B cell (primary cell): ENCODE measurements around the gene RAB42. TPM values are rescaled to one million over a fixed set of nuclear protein-coding genes. Genes with fewer than 3 reads are reported as not detected.

Experiments used
- ATAC-seq: fragments of 200-7000 bp; cut with Tn5 transposase; one replicate; pipeline ENCODE4 v1.10.0; 2021; ENCODE audit warnings: low read depth, mild to moderate bottlenecking, moderate number of reproducible peaks, moderate library complexity
- CTCF ChIA-PET: fragments of 350-600 bp; sonication (Branson Sonifier 250); formaldehyde crosslinking; loops from one replicate; lab custom pipeline; 2021; ENCODE audit warnings: antibody characterized with exemption, inconsistent platforms; lab: Charles Lee
- POLR2A ChIA-PET: fragments of 350-600 bp; sonication (Branson Sonifier 250); formaldehyde crosslinking; loops from one replicate; lab custom pipeline; 2021; ENCODE audit warnings: antibody characterized with exemption; lab: Charles Lee
- DNase-seq: peaks from one replicate; pipeline ENCODE4 v3.0.0; 2013
- H2AFZ ChIP-seq: 2 replicates; pipeline ENCODE4 v1.6.1; 2012; ENCODE audit warnings: mild to moderate bottlenecking, low read depth, low read length; ENCODE audit not compliant: insufficient read depth, poor library complexity, severe bottlenecking
- H3K27ac ChIP-seq, 2 donors: 1 replicate in 1 of 2; 2 replicates in 1 of 2; pipeline ENCODE4 v1.5.1; 2012 to 2013; ENCODE audit warnings: low read length in 2 of 2, mild to moderate bottlenecking in 2 of 2, moderate library complexity in 1 of 2
- H3K27me3 ChIP-seq, 4 experiments: fragments of 200-600 bp in 1 of 4; sonication (generic) in 1 of 4; replicated peaks in 1 of 4; 1 replicate in 2 of 4; 2 replicates in 2 of 4; pipeline versions ENCODE4 v1.6.1 to v1.7.0; 2013 to 2016; ENCODE audit warnings: low read length in 3 of 4, mild to moderate bottlenecking in 2 of 4, mixed read lengths in 1 of 4, moderate library complexity in 1 of 4; ENCODE audit not compliant: insufficient read depth in 4 of 4, control insufficient read depth in 3 of 4; ENCODE audit errors: control extremely low read depth in 1 of 4
- H3K36me3 ChIP-seq, 2 experiments: replicated peaks in 1 of 2; 1 replicate in 1 of 2; 2 replicates in 1 of 2; pipeline versions ENCODE4 v1.6.1 to v1.7.1; 2013; ENCODE audit warnings: low read length in 1 of 2; ENCODE audit not compliant: insufficient read depth in 2 of 2, control insufficient read depth in 1 of 2; ENCODE audit errors: control extremely low read depth in 1 of 2, extremely low read depth in 1 of 2
- H3K4me1 ChIP-seq, 2 donors: fragments of 200-600 bp in 1 of 2; sonication (generic) in 1 of 2; 1 replicate in 1 of 2; 2 replicates in 1 of 2; pipeline versions ENCODE4 v1.5.1 to v1.6.1; 2013 to 2017; ENCODE audit warnings: low read length in 2 of 2; ENCODE audit not compliant: control insufficient read depth in 2 of 2, insufficient read depth in 2 of 2
- H3K4me2 ChIP-seq: replicated peaks from 2 replicates; pipeline ENCODE3; 2012; ENCODE audit warnings: mild to moderate bottlenecking, low read depth, low read length; ENCODE audit not compliant: poor library complexity, severe bottlenecking
- H3K4me3 ChIP-seq, 5 experiments: fragments of 200-600 bp in 1 of 5; sonication (generic) in 1 of 5; 1 replicate in 3 of 5; 2 replicates in 2 of 5; pipeline versions ENCODE4 v1.5.1 to v1.7.0; 2011 to 2016; ENCODE audit warnings: low read length in 4 of 5, mild to moderate bottlenecking in 4 of 5, low read depth in 2 of 5, control low read depth in 1 of 5, moderate library complexity in 1 of 5; ENCODE audit not compliant: insufficient read depth in 1 of 5; ENCODE audit errors: control extremely low read depth in 1 of 5, extremely low read depth in 1 of 5
- H3K79me2 ChIP-seq: fragments of 200-600 bp; sonication (generic); one replicate; pipeline ENCODE4 v1.6.0; 2016; ENCODE audit warnings: low read length; ENCODE audit not compliant: control insufficient read depth, insufficient read depth
- H3K9ac ChIP-seq: fragments of 200-600 bp; sonication (generic); 2 replicates; pipeline ENCODE4 v1.6.1; 2017; ENCODE audit warnings: mild to moderate bottlenecking, low read length, moderate library complexity
- H3K9me3 ChIP-seq, 3 donors: one replicate each; pipeline versions ENCODE4 v1.6.1 to v1.7.1; 2013; ENCODE audit warnings: low read length in 2 of 3; ENCODE audit not compliant: control insufficient read depth in 2 of 3, insufficient read depth in 1 of 3; ENCODE audit errors: control extremely low read depth in 1 of 3
- H4K20me1 ChIP-seq: 2 replicates; pipeline ENCODE4 v1.6.0; 2012; ENCODE audit warnings: mild to moderate bottlenecking, low read length; ENCODE audit not compliant: insufficient read depth, control insufficient read depth, poor library complexity, severe bottlenecking
- H3K27ac Mint-ChIP-seq: one replicate; pipeline ENCODE4 v1.8.0; 2021; ENCODE audit warnings: mixed read lengths
- H3K27me3 Mint-ChIP-seq: one replicate; pipeline ENCODE4 v1.8.0; 2021; ENCODE audit warnings: mixed read lengths
- H3K4me1 Mint-ChIP-seq: one replicate; pipeline ENCODE4 v1.8.0; 2021; ENCODE audit warnings: mixed read lengths
- H3K4me3 Mint-ChIP-seq: one replicate; pipeline ENCODE4 v1.8.0; 2021; ENCODE audit warnings: mixed read lengths
- H3K9me3 Mint-ChIP-seq: one replicate; pipeline ENCODE4 v1.8.0; 2022; ENCODE audit warnings: mixed read lengths; ENCODE audit not compliant: insufficient read depth
- EZH2 ChIP-seq: IDR thresholded peaks from 2 replicates; pipeline ENCODE4 v1.6.1; 2012; ENCODE audit warnings: borderline replicate concordance, low read depth, mild to moderate bottlenecking, moderate library complexity, low read length; ENCODE audit not compliant: insufficient read depth, poor library complexity, severe bottlenecking
- WGBS: methylation state at CpG from one replicate; pipeline ENCODE4 v1.1.5; 2013; ENCODE audit warnings: missing lambda C conversion rate; ENCODE audit not compliant: insufficient coverage; 5-methylcytosine and 5-hydroxymethylcytosine counted together
- intact Hi-C: fragments of 100-400 bp; cut with micrococcal nuclease; formaldehyde crosslinking; loops from one replicate; pipeline ENCODE4 v1.10.0; 2022
- polyA plus RNA-seq: library from polyadenylated mRNA; depleted of rRNA; stranded (reverse); fragments of >200 nt; gene quantifications from 2 replicates; pipeline ENCODE4 v1.2.3, GENCODE V29; 2012
- total RNA-seq, 2 donors: library from RNA; stranded (reverse); fragments of 120-200 nt in 1 of 2; gene quantifications; 1 replicate in 1 of 2; 2 replicates in 1 of 2; pipeline versions ENCODE4 v1.2.3 to v1.2.4, GENCODE V29; 2013 to 2022
- TF ChIP-seq, protein P1 (sequence below): fragments of 200-600 bp; IDR thresholded peaks from one replicate; pipeline ENCODE4 v1.8.0; 2022; ENCODE audit warnings: antibody characterized with exemption, mild to moderate bottlenecking

RAB42 gene
- total and polyA plus RNA-seq, 2 donors (not counting 1 experiment from before 2014, with no cell fraction given) = not detected

DNA sequence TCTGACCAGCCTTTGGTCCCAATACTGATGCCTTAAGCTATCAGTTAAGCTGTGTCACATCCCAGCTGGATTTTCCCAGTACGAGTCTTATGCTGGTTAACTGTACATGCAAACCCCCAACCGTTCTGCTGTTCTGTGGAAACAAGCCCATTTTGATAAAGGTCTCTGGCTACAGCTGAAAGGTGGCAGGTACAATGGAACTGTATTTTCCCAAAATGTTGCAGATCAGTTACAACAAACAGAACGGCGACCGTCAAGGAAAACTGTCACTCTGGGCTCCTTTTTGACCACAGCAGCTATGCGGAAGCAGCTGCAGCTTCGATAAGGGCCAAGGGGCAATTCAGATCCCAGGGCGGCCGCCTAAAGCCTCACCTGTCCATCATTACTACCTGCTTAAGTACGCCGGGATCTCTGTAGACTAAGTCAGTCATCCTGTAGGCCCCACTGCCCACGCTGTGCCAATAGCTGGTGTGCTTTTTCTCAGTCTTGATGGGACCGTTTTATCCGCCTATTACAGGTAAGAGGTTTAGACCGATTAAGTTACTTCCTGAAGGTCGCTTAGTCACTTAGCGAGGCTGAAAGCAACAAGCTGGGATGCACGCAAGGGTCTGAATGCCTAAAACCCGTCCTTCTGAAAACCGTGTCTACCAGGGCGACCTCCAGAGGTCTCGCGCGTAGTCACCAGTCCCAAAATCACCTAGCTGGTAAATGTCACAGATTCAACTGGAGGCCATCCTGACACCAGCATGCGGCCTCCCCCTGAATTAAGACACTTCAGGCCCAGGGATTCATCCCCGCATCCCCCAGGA lies 11.1 kb upstream of the RAB42 start:
- Histone ChIP-seq H3K27ac (peak overlapping the region; percentile 43 to 82), H3K4me2 (peak overlapping the region; percentile 97), H3K4me1 (peaks cover 15 to 31% of the 10 kb centered on the region in 2 donors), H3K79me2 (peaks cover 29% of the 10 kb centered on the region), H3K27me3 (no peaks in the 10 kb centered on the region), H2AFZ (peak overlapping the region; percentile 98), H3K36me3 (peaks cover 15 to 37% of the 10 kb centered on the region in 2 experiments), H3K9me3 (no peaks in the 10 kb centered on the region), H3K4me3 (peak overlapping the region; percentile 69 to 99 (median 94)), H4K20me1 (peaks cover 40% of the 10 kb centered on the region), H3K9ac (peak overlapping the region; percentile 97)
- under 1% methylated on average over 26 of the region's 26 CpGs for WGBS
- peak; percentile 81 for DNase-seq
- ChIA-PET CTCF (interaction anchor here (0.5 to 2.9 kb wide), 24 partner anchors 17 to 601 kb away, joined by 3 to 23 read pairs (median 4); partner anchors contain the start of genes MED18, RCC1, SRSF4 and TAF12), POLR2A (interaction anchor here (0.5 to 4.1 kb wide), 28 partner anchors 8 to 1328 kb away, joined by 3 to 36 read pairs (median 4); partner anchors contain the start of genes GMEB1, MED18, PHACTR4 and RAB42)
- no peaks in the 10 kb centered on the region for H3K9me3 Mint-ChIP-seq
- H3K4me1 Mint-ChIP-seq = peaks cover 37% of the 10 kb centered on the region
- H3K4me3 Mint-ChIP-seq = peak overlapping the region; percentile 96
- no peaks in the 10 kb centered on the region for H3K27me3 Mint-ChIP-seq
- peak overlapping the region; percentile 95 for H3K27ac Mint-ChIP-seq
- TF ChIP-seq, protein P1, sequence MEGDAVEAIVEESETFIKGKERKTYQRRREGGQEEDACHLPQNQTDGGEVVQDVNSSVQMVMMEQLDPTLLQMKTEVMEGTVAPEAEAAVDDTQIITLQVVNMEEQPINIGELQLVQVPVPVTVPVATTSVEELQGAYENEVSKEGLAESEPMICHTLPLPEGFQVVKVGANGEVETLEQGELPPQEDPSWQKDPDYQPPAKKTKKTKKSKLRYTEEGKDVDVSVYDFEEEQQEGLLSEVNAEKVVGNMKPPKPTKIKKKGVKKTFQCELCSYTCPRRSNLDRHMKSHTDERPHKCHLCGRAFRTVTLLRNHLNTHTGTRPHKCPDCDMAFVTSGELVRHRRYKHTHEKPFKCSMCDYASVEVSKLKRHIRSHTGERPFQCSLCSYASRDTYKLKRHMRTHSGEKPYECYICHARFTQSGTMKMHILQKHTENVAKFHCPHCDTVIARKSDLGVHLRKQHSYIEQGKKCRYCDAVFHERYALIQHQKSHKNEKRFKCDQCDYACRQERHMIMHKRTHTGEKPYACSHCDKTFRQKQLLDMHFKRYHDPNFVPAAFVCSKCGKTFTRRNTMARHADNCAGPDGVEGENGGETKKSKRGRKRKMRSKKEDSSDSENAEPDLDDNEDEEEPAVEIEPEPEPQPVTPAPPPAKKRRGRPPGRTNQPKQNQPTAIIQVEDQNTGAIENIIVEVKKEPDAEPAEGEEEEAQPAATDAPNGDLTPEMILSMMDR = peak; percentile 39
- no peak for TF ChIP-seq EZH2
- ATAC-seq = peak; percentile 31
- intact Hi-C loops = loop anchor here (1.0 to 5.0 kb wide), 6 partner anchors 28 to 332 kb away; partner anchors contain the start of genes TRNAU1AP and YTHDF2
